K562 (cell line): ENCODE measurements around the gene RAD52. TPM values are rescaled to one million over a fixed set of nuclear protein-coding genes. Genes with fewer than 3 reads are reported as not detected.
A peak's percentile ranks its signal among the peaks of the same experiment; 100 is the strongest.

ENCODE experiments used
- DPF2 ChIP-seq: fragments of 450-650 bp; IDR thresholded peaks from 2 replicates; pipeline ENCODE4 v1.6.1; 2016
- E2F4 ChIP-seq: sonication (generic); formaldehyde crosslinking; IDR thresholded peaks from 2 replicates; pipeline ENCODE4 v1.8.0; 2022; ENCODE audit warnings: mild to moderate bottlenecking, low read depth, missing genetic modification reagents
- GTF2A2 ChIP-seq: IDR thresholded peaks from 2 replicates; pipeline ENCODE4 v1.6.1; 2016; ENCODE audit warnings: mild to moderate bottlenecking, missing genetic modification characterization, missing compliant biosample characterization
- KLF16 ChIP-seq: IDR thresholded peaks from 2 replicates; pipeline ENCODE4 v1.6.1; 2016; ENCODE audit warnings: antibody characterized with exemption
- MCM2 ChIP-seq: fragments of 450-650 bp; IDR thresholded peaks from 2 replicates; pipeline ENCODE4 v1.6.1; 2017; ENCODE audit warnings: low read depth, mild to moderate bottlenecking
- PTTG1 ChIP-seq: fragments of 450-650 bp; IDR thresholded peaks from 2 replicates; pipeline ENCODE4 v1.6.1; 2016; ENCODE audit warnings: low read depth, mild to moderate bottlenecking, missing genetic modification characterization, missing compliant biosample characterization
- SPI1 ChIP-seq: IDR thresholded peaks from 2 replicates; pipeline ENCODE4 v1.6.1; 2011; ENCODE audit warnings: low read depth, low read length, control low read depth, borderline replicate concordance
- SUPT5H ChIP-seq: fragments of 450-650 bp; IDR thresholded peaks from 2 replicates; pipeline ENCODE4 v1.6.1; 2016
- U2AF1 ChIP-seq: fragments of 200-400 bp; formaldehyde crosslinking; optimal IDR thresholded peaks from 2 replicates; pipeline ENCODE3; 2017; ENCODE audit warnings: mild to moderate bottlenecking, low read depth, low read length, moderate library complexity
- ZBTB11 ChIP-seq, 3 experiments: fragments of 200-800 bp in 1 of 3; fragments of 250-450 bp in 1 of 3; fragments of 450-650 bp in 1 of 3; sonication (Bioruptor Pico) in 1 of 3; sonication (Bioruptor generic) in 1 of 3; formaldehyde crosslinking in 1 of 3; IDR thresholded peaks; 2 replicates each; pipeline versions ENCODE4 v1.6.1 to v1.8.0; 2016 to 2022; ENCODE audit warnings: mild to moderate bottlenecking in 2 of 3, missing genetic modification characterization in 2 of 3, missing compliant biosample characterization in 1 of 3, moderate library complexity in 1 of 3
- ZBTB12 ChIP-seq: fragments of 250-450 bp; sonication (Bioruptor Pico); IDR thresholded peaks from 2 replicates; pipeline ENCODE4 v1.4.0; 2020
- ZMIZ1 ChIP-seq, 2 experiments: fragments of 150-350 bp in 1 of 2; IDR thresholded peaks; 2 replicates each; pipeline ENCODE4 v1.6.1; 2012 to 2016; ENCODE audit warnings: low read depth in 2 of 2, low read length in 2 of 2, mild to moderate bottlenecking in 1 of 2, moderate library complexity in 1 of 2
- ZNF212 ChIP-seq: fragments of 450-650 bp; formaldehyde crosslinking; IDR thresholded peaks from 2 replicates; pipeline ENCODE4 v1.4.0; 2020; ENCODE audit warnings: mild to moderate bottlenecking
- ZNF707 ChIP-seq: fragments of 250-450 bp; sonication (Bioruptor Pico); conservative IDR thresholded peaks from 2 replicates; pipeline ENCODE4 v1.8.0; 2022; ENCODE audit warnings: inconsistent platforms, mild to moderate bottlenecking, moderate library complexity
- polyA plus RNA-seq, 8 experiments: library from polyadenylated mRNA; depleted of rRNA in 4 of 8; stranded (reverse) in 5 of 8; unstranded in 3 of 8; fragments of >200 nt; fragmentation: Nextera tagmentation in 2 of 8; fragmentation: Illumina TruSeq in 1 of 8; extraction: Ambion mirVana in 2 of 8; extraction: Trizol in 1 of 8; gene quantifications; 2 replicates each; pipeline versions ENCODE4 v1.2.1 to v1.2.3, GENCODE V29; 2011 to 2014; ENCODE audit warnings: inconsistent platforms in 1 of 8, missing spikeins in 1 of 8
- total RNA-seq, 7 experiments: library from RNA; depleted of rRNA in 6 of 7; stranded (reverse); fragments of >200 nt in 6 of 7; fragmentation: Illumina TruSeq in 2 of 7; extraction: Trizol in 2 of 7; gene quantifications; 2 replicates each; pipeline versions ENCODE4 v1.2.1 to v1.2.3, GENCODE V29; 2011 to 2021; ENCODE audit warnings: low replicate concordance in 1 of 7
- TF ChIP-seq, protein P1 (sequence below): fragments of 250-450 bp; sonication (Bioruptor Pico); IDR thresholded peaks from 2 replicates; pipeline ENCODE4 v1.5.0; 2021
- TF ChIP-seq, protein P2 (sequence below): fragments of 450-650 bp; IDR thresholded peaks from 2 replicates; pipeline ENCODE4 v1.6.1; 2018; ENCODE audit warnings: mild to moderate bottlenecking, low read depth; ENCODE audit not compliant: partially characterized antibody

The RAD52 gene
- total and polyA plus RNA-seq, 9 of the 15 experiments (the other 6 are each of a cell fraction or from before 2014, with no cell fraction given): 1.3 to 15.9 (median 9.3) TPM

- TF ChIP-seq ZBTB12 (CRISPR knock-in tag) (no peak), E2F4 (CRISPR knock-in tag) (no peak), SUPT5H (no peak), ZMIZ1 (IDR thresholded peaks at IDR 0.05; ENCODE audit: low read depth in 2 of 2, low read length in 2 of 2) (0 out of 4 replicates have a peak, but pooled peaks of 1 of the 2 experiments have one; percentile 47), ZNF212 (CRISPR knock-in tag) (no peak), PTTG1 (tag) (no peak), KLF16 (peak; percentile 34; the same call in 1 of the 2 replicates), ZNF707 (CRISPR knock-in tag) (no peak), MCM2 (no peak), ZBTB11 (CRISPR knock-in tag; IDR thresholded peaks at IDR 0.05) (0 out of 6 replicates have a peak, but pooled peaks of 1 of the 3 experiments have one; percentile 33), GTF2A2 (tag) (no peak), U2AF1 (no peak), SPI1 (peak; percentile 78), DPF2 (peak; percentile 88)
- TF ChIP-seq, protein P1, sequence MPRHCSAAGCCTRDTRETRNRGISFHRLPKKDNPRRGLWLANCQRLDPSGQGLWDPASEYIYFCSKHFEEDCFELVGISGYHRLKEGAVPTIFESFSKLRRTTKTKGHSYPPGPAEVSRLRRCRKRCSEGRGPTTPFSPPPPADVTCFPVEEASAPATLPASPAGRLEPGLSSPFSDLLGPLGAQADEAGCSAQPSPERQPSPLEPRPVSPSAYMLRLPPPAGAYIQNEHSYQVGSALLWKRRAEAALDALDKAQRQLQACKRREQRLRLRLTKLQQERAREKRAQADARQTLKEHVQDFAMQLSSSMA (CRISPR knock-in tag): no peak
- TF ChIP-seq, protein P2, sequence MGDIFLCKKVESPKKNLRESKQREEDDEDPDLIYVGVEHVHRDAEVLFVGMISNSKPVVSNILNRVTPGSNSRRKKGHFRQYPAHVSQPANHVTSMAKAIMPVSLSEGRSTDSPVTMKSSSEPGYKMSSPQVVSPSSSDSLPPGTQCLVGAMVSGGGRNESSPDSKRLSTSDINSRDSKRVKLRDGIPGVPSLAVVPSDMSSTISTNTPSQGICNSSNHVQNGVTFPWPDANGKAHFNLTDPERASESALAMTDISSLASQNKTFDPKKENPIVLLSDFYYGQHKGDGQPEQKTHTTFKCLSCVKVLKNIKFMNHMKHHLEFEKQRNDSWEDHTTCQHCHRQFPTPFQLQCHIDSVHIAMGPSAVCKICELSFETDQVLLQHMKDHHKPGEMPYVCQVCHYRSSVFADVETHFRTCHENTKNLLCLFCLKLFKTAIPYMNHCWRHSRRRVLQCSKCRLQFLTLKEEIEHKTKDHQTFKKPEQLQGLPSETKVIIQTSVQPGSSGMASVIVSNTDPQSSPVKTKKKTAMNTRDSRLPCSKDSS: no peak
Observed at GRCh38 chr12:911191-911826, 38.2 kb downstream of the RAD52 start (continued).
